ENCODE results near the gene DENND2C. TPM values are rescaled to one million over a fixed set of nuclear protein-coding genes. Genes with fewer than 3 reads are reported as not detected.

The DENND2C gene, protein sequence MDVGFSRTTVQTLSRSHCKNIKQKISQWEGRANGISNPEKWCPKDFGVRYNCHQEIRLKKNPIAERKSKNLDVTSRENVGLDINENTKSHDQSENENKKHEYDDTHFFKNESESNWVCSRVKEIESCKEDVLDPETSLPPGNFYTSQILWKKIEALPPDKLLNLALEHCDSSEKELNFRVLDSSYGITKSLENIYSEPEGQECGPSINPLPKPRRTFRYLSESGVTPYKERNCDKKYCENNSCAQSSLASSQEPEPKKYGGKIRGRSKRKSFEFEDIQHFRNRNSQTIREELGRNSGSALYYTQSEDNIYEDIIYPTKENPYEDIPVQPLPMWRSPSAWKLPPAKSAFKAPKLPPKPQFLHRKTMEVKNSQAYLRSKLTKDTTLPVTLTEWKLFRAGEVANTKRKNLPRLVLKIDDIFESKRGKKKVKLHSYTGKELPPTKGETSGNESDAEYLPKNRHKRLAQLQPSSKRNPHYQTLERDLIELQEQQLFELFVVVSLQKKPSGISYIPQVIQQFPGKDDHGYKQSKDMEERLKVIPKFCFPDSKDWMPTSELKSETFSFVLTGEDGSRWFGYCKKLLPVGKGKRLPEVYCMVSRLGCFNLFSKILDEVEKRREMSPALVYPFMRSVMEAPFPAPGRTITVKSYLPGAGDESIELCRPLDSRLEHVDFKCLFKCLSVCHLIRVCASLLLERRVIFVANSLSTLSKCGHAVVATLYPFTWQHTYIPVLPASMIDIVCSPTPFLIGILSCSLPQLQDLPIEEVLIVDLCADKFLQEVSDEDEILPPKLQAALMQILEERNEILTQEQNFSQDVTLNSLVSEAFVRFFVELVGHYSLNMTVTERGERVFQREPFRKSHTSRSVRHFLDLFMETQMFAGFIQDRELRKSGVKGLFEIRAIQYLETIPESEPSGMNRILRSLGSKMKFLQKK
- 1.1 and 1.3 TPM in 2 replicates for total RNA-seq

DNA sequence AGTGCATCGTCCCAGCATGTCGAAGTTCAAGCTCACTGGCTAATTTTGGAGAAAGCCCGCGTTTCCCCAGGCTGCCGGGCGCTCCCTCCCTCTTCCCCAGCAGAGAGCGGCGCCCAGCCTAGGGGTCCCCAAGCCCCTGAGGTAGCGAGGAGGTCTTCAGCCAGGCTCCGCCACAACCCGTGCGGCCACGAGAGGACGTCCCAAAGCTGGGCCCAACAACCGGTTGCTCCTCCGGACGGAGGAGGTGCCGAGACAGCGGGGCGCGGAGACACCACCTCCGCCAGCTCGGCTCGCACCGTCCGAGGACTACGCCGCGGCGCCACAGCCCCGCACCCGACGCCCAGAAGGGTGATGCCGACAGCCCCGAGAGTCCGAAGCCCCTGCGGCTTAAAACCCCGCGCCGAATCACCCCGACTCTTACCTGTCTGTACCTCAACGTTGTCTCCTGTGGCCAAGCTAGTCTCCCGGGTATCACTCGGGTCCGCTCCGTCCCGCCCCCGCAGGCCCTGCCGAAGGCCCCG lies at the start of gene DENND2C:
TSS of gene DENND2C (minus strand) at position 488 of the 521 bp plus-strand sequence. CDS start 44,065 bp downstream, outside the sequence.

DNA sequence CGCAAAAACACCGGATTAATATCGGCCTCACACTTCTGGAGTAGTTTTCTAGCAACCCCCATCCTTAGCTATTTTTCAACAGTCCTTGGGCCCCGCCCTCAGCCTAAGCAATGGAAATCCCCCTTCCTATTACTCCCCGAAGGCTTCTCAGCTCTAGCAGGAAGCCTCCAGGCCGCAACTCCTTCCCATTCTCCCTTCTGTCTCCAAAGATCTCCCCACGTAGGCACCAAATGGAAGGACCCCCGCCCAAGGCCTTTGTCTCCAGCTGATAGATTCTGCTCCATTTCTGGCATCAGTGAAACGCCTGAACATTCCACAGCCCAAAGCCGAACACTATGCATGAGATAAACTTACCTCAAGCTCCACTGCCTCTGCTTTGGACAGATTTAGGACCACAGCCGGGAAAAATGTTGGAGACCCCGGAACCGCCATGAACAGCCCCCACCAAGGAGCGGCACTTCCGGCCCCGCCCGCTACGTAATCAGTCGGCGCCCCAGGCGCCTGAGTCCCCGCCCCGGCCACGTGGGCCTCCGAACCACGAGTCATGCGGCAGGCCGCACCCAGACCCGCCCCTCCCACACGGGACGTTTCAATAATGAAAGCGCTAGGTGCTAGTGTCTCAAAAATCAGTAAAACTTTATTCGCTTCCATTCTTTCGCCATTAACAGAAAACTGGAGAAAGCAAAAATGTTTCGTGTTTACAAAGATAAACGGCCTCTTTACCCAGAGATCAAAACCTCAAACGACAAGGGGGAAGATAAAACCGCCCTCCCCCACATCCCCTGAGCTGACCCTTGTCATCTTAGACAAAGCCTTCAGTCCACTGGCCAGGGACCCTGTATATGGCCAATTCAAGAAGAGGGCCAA lies 46.7 kb upstream of the DENND2C start, which contains the start of gene NRAS:
TSS of gene NRAS (minus strand) at position 468 of the 867 bp plus-strand sequence. CDS start 611 bp downstream, outside the sequence.

DNA sequence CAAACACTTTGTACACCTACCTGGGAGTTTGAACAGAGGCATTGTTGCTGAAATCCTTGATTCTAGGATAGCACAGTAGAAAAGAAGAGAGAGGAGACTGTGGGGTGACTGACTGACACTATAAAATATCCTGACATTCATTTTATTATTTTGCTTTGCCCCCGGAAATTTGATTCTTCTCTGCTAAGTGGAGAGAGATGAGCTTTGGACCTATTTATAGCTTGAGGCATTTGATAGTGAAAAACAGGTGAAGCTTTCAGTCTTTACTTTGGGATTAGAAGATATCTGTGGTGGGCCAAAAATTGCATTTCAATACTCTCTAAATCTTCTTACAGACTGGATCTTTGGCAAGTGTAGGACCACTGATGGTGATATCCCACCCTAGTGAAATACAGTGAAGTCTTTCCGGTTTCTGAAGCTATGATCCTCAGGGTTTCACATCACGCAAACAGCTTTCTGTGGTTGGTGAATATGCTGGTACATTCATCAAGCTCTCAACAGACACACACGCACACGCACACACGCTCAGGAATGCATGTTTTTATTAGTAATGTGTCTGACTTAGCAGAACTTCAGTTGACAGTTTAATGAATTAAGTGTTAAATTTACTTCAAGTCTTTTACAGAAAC lies 25.7 kb upstream of the DENND2C start, which contains the start of gene AMPD1:
TSS of gene AMPD1 (minus strand) at position 117 of the 629 bp plus-strand sequence. CDS start at position 42, 75 bp downstream.

DNA sequence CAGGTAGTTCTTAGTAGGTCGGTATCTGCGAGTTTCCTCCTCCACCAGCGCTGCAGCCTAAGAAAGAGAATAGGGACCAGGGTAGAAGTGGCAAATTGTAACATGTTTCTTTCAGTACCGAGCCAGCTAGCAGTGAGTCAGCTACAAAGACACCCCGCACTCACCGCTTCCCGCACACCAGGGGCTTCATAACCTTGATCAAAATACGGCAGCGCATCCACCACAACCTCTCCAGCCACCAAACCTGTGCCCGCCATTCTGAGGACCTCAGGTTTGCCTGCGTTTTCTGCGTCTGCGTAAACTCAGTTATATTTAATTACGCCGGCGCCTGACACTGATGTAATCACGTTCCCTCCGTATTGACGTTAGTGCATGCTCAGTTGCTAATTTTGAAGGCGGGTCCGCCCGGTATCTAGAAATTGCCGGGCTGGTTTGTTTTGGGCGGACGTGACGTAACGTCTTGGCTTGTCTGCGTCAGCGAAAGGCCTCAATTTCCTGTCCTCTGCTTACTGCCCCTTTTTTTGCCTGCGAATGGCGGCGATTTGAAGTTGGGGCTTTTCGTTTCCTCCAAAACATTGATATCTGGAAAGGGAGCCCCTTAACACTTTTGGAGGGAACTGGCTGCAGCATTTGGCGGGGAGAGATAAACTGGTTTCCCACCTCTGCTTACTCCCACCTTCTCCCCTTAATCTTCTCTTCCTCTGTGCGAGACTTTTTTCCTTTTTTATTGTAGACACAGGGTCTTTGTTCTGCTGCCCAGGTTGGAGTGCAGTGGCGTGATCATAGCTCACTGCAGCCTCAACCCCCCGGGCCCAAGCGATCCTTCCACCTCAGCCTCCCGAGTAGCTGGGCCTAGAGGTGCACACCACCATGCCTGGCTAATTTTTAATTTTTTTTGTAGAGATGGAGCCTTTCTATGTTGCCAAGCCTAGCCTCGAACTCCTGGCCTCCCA lies 88.2 kb downstream of the DENND2C start, which contains the start of gene BCAS2:
TSS of gene BCAS2 (minus strand) at position 281 of the 953 bp plus-strand sequence. CDS start at position 257, 24 bp downstream.

Small RNA genes lying within 50 kb of the gene (small RNA-seq; reads per million reads assigned to genes)
- not detected for gene RN7SL432P

Other genes starting within 250 kb of the DENND2C start
- gene TRIM33, start 158.8 kb downstream of the DENND2C start, total RNA-seq = 43.1 and 45.5 TPM in 2 replicates
- 30.7 and 39.8 TPM in 2 replicates for gene BCAS2, start 88.4 kb downstream of the DENND2C start, total RNA-seq
- not detected in 2 replicates for gene AMPD1, start 25.5 kb upstream of the DENND2C start, total RNA-seq
- gene NRAS, start 46.7 kb upstream of the DENND2C start, total RNA-seq = 92.4 and 136 TPM in 2 replicates
- 622 and 735 TPM in 2 replicates for gene CSDE1, start 87.9 kb upstream of the DENND2C start, total RNA-seq
- gene SIKE1, start 110.6 kb upstream of the DENND2C start, total RNA-seq = 40.5 and 43.8 TPM in 2 replicates
- gene SYCP1, start 184.8 kb upstream of the DENND2C start, total RNA-seq = not detected in 2 replicates

Measured in vein endothelial cell (primary cell).